HG03066 (cell line): ENCODE data around the gene SLC12A8.

Source experiments
- ATAC-seq: cut with Tn5 transposase; IDR thresholded peaks from one replicate; pipeline ENCODE4 v1.9.1; 2021; ENCODE audit warnings: low read depth; ENCODE audit not compliant: unreplicated experiment

SLC12A8 gene

DNA sequence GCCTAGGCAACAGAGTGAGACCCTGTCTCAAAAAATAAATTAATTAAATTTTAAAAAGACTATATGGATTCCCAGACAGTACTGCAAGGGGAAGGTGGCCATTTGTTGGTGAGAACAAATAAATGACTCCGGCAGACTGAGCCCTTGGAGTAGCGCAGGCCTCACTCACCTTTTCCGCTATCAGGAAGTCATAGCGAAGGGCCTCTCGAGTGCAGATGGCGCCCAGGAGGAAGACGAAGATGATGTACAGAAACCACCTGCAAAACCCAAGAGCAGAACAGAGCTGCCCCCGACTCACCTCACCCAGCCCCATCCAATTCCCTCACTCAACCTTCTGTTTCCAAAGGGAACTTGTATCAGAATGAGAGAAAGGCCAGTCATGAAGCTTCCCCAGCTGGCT lies 93.9 kb downstream of the SLC12A8 start:
- no peak for ATAC-seq

DNA sequence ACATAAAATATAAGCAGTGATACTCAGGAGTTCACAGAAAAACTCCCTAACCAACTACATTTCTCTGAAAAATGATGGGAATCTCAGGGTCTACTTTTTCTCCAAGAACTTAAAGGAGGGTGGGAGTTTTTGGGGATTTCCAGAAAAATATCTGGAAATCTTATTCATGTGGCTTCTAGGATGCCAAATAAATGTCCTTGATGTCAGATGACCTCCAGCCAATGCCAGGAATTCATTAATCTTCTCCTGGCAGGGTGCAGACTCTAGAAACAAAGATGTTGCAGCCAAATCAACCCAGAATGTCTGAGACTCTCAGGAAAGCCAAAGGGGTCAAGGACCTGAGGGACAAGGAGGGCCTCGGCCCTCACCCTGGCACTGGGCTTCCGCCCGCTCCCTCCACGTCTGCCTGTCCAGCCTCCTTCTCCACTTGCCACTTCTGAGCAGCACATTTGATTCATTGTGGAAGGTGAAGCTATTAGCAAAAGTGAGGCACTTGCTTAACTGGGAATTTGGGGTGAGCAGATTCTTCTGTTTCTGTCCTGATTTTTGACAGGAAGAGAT lies 94.8 kb downstream of the SLC12A8 start:
- no peak for ATAC-seq

- ATAC-seq = no peak
Observed at GRCh38 chr3:125116311-125117080, 96.1 kb downstream of the SLC12A8 start.

DNA sequence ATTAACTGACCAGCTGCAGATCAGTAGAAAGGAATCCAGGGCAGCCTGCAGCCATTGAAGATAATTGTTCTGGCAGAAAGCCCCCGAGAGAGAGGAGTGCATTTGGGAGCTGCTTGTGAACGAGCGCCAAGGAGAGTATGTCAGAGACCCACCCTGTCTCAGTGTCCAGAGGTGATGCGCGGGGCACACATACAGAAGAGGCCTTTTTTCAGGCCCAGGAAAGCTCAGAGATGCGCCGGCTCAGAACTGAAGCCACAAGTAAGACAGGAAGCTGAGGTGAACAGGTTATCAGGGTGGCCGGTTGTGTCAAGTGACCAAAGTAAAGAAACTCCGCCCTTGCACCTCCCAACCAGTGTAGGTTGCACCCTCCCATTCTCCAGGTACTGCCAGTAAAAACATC lies 96.9 kb downstream of the SLC12A8 start:
- ATAC-seq = no peak

GRCh38 chr3:125112981-125113380 lies 99.6 kb downstream of the SLC12A8 start:
- ATAC-seq = no peak

DNA sequence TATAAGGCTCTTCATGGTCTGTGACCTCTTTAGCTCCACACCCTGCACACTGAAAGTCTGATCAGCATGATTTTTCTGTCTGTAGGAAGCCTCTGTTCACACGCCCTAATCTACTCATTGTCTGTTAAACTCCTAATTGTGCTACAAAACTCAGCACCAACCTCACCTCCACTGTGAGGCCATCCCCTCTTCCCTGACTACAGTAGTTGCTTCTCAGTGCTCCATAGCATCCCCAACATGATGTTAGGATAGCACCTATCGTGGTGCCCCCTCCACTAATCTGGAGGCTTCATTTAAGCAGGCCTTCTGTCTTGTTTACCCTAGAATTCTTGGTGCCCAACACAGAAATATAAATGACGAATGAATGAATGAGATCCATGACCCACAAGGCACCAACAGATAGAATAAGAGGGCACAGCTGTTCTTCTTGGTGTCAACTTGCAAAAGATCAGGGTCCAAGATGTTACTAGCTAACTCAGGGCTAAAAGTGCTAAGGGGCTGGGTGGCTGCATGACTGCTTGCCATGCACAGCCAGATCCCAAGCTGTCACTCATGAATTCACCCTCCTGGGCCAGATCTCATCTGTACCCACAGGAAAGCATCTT lies 101.6 kb downstream of the SLC12A8 start:
- no peak for ATAC-seq

DNA sequence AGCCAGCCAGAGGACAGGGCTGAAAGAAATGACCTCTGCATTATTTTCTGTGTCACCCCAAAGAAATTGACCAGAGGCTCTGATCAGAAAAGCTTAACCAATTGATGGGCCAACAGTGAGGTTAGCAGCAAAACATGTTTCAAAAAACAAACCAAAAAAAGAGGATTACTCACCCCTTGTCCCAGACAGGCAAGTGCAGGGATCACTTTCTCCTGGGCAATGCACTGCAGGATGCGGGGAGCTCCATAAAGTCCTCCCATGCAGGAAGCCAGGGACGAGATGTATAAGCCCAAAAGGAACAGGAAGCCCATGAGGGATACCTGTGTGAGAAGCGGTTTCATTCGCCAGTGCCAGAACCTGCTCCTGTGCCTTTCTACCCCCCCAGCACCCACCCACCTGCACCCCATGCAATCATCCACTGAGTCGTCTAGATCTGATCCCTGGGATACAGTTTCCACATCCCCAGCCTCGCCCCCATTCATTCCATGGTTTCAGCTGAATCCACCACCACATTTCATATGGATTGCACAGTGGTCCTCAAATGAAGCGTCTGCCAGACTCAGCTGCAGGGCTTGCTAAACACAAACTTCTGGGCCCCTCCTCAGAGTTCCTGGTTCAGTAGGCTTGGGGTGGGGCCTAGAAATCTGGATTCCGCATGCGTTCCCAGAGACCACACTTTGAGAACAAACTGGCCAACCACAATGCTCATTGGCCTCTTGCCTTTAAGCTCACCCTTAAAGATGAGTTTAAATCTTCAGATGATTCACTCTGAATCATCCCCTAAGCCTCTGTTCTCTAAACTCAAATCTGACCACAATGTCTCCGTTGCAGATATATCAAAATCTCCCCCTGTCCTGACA lies 102.3 kb downstream of the SLC12A8 start:
- no peak for ATAC-seq

DNA sequence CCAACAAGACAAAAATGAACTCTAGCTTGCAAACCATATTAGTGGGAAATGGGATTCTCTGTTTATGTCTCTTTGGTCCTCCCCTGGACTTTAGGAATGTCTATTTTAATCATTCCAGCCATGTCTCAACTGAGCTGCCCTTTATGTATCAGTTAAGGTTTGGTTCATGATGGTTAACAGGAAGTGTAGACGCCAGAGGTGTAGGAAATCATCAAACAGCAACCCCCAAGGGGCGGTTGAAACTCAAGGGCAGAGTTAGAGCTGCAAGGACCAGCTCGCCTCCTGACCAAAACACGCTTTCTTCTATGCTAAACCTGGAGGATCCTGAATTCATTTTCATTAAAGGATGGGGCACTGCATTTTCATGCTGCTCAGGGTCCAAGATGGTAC lies 103.0 kb downstream of the SLC12A8 start:
- no peak for ATAC-seq

GRCh38 chr3:125108833-125109535 lies 103.6 kb downstream of the SLC12A8 start:
- no peak for ATAC-seq

GRCh38 chr3:125107861-125108567 lies 104.5 kb downstream of the SLC12A8 start:
- peak; percentile 52 for ATAC-seq

DNA sequence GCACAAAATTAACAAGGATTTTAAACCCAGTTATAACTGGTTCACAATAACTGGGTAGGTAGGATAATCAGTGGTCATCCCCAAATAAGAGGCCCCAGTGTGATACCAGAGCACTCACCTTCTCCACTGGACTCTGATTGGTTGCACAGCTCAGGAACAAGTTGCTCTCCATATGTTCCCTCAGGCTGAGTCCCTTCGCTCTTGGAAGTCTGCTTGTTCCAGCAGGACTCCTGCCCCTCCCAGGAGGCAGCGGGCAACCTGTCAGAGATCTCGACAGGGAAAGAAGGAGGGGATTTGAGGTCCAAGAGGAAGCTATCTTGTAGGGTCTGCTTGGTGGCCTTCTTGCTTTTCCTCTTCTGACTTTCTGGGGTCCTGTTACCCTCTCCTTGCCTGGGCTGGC lies 105.2 kb downstream of the SLC12A8 start:
- no peak for ATAC-seq

DNA sequence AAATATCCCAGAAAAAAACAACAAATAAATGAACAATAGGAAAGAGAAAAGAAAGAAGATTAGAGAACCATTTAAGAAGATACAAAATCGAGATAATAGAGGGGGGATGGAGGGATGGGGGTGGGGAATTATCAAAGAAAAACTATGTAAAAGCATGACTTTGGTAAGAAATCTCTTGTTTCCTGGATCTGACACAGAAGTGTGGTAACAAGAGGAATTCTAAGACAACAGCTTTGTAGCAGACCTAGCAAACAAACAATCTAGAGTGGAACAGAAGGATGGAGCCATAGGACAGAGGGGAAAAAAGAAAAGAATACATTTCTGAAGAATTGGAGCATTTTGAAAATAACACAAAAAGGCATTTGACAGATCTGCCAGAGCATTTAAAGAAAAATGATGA lies 107.4 kb downstream of the SLC12A8 start:
- ATAC-seq = no peak

DNA sequence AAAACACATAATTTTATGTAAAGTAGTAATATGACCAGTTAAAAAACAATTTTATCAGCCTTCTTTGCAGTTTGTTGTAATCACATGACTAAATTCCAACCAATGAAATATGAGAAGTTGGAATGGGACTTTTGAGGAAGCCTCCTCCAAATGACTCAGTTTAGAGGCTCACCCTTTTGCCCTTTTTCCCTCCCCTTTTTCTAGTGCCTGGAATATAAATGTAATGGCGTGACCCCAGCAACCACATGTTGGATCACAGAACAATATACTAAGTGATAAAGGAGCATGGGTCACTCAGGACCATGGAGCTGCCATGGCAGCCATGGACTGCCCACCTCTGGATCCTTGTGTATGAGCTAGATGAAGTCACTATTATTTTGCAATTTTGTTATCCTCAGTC lies 107.9 kb downstream of the SLC12A8 start:
- ATAC-seq = no peak

GRCh38 chr3:125103406-125103805 lies 109.1 kb downstream of the SLC12A8 start:
- ATAC-seq = no peak

- ATAC-seq = no peak
Observed at GRCh38 chr3:125102470-125102869, 110.1 kb downstream of the SLC12A8 start.

DNA sequence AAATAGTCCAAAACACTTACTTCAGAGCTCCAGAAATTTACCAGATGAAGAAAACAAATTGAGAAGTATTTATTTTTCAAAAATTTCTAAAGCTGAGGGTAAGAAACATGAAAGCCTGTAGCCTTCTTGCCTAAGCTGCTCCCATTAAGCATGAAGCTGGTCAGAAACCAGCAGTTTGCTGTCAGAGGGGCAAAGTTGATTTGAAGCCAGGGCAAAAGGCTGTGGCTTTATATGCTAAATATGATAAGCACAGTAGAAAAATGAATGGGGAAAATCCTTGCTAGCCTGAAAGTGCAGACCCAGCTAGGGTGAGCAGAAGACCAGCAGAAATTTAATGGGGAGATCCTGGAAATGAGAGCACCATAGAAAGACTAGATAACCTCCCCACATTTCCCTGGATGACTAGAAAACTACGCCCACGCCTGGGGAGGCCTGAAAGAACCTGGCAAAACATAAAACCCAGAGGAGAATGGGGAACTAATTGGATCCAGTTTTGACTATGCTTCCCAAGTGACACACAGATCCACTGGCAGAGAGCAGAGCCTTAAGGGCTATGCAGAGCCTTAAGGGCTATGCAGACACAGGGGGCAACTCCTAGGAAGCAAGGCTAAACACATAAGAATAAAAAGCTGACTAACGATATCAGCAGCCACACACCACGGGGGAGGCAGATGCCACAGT lies 113.8 kb downstream of the SLC12A8 start:
- ATAC-seq = no peak

DNA sequence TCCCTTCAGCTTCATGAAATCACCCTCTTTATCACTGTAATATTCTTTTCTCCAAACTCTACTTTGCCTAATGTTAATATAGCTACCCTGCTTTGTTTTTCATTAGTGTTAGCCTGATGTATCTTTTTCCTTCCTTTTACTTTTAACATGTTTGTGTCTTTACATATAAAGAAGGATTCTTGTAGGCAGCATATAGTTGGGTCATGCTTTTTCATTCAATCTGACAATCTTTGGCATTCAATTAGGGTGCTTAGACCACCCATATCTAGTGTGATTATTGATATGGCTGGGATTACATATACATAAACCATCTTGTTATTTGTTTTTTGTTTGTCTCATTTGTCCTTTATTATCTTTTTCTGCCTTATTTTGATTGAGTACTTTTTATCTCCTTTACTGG lies 121.9 kb downstream of the SLC12A8 start:
- ATAC-seq = no peak

GRCh38 chr3:125087768-125088391 lies 124.7 kb downstream of the SLC12A8 start:
- no peak for ATAC-seq

DNA sequence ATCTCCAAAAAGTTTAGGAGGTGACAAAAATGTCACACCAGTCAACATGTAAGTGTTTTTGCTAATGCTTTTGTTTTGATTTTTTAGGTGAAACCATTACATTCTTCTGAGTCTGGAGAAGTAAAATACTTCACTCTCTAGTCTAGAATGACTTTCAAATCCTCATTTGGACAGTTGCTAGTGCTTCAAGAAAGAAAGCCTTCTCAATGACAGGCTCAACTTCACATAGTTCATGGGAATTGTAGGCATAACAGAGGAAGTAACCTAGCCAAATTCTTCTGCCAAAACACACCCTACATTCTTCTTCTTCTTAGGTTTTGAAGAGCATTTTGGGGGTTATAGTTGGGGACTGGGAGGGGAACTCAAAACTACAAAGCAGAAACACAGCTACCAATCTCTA lies 127.4 kb downstream of the SLC12A8 start:
- ATAC-seq = no peak
